DLD1 (cell line): Measurements from ENCODE around the gene UPK1A.
"Not testable (repeated sequence)": the region's sequence is repeated elsewhere in the genome, so short reads cannot be mapped to it uniquely, and the experiment has no call there.

Experiments
- in situ Hi-C: cut with HindIII; loops from 2 replicates; pipeline ENCODE4 v1.10.0; 2017; ENCODE audit warnings: low sequenced_read_pairs

The UPK1A gene

DNA sequence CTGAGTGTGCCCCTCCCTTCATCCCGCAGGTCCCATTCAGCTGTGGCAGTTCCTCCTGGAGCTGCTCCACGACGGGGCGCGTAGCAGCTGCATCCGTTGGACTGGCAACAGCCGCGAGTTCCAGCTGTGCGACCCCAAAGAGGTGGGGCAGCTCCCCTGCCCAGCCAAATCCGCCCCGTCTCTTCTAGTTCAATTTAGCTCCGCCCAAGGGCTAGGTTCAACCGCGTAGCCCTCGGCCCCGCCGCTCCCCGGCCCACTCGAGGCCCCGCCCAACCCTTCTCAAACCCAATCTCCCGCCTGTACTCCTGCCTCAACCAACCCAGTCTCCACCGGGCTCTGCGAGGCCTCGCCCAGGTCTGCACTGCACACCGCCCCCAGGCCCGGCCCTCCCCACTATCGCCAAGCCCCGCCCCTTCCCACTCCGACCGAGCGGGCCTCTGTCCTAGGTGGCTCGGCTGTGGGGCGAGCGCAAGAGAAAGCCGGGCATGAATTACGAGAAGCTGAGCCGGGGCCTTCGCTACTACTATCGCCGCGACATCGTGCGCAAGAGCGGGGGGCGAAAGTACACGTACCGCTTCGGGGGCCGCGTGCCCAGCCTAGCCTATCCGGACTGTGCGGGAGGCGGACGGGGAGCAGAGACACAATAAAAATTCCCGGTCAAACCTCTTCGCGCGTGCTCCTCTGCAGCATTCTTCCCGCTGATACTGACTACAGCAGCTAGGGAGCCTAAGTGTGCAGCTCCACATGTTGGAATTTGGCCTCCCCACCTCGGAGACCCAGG, 21.9 kb upstream of the UPK1A start:
- in situ Hi-C loops = no loop called here

DNA sequence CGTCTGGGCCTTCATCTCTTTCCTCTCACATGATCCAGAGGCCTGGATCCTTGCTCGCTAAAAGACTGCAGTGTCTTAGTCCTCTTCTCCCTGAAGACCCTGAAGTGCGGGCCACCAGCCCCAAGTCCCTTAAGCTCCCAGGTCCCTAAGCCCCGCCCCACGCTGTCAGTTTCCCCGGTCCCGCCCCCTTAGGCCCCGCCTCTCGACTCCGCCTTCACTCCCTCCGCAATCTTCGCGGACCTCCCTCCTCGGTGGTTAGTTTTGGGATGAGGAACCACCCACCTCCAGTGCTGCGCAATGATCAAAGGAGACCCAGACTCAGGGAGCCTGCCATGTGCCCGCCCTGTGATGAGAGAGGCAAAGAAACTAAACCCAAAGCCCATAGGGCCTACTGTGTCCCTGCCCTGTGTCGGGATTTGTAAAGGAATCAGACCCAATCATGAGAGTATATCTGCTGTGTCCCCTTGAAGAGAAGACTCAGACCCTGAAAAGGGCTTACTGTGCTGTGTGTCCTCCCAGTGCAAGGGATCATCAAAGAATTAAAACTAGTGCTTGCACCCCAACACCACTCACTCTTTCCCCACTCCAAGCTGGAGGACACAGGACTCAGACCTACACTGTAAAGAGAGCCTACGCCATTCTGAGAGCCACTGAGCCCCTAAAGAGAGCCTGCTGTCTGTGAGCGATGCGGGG, 21.2 kb upstream of the UPK1A start:
- in situ Hi-C loops = no loop called here

DNA sequence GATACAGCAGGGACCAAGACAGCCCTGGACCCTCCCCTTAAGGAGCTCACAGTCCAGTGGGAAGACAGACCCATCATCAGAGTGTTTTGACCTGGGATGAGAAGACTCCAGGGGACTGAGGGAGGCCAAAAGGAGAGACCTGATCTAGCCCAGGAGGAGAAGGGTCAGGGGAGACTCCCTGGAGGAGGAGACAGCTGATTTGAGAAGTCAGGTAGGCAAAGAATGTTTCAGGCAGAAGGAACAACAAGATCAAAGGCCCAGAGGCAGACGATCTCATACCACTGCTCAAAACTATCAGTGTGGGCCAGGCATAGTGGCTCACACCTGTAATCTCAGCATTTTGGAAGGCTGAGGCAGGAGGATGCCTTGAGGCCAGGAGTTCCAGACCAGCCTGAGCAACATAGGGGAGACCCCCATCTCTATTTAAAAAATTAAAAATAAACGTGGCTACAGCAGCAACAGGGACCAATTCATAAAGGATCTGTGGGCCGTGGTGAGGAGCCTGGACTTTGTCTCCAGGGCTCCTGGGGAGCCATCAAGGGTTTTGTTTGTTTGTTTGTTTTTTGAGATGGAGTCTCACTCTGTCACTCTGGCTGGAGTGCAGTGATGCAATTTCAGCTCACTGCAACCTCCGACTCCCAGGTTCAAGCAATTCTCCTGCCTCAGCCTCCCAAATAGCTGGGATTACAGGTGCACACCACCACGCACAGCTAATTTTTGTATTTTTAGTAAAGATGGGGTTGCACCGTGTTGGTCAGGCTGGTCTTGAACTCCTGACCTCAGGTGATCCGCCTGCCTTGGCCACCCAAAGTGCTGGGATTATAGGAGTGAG, 20.4 kb upstream of the UPK1A start:
- in situ Hi-C loops = no loop called here

DNA sequence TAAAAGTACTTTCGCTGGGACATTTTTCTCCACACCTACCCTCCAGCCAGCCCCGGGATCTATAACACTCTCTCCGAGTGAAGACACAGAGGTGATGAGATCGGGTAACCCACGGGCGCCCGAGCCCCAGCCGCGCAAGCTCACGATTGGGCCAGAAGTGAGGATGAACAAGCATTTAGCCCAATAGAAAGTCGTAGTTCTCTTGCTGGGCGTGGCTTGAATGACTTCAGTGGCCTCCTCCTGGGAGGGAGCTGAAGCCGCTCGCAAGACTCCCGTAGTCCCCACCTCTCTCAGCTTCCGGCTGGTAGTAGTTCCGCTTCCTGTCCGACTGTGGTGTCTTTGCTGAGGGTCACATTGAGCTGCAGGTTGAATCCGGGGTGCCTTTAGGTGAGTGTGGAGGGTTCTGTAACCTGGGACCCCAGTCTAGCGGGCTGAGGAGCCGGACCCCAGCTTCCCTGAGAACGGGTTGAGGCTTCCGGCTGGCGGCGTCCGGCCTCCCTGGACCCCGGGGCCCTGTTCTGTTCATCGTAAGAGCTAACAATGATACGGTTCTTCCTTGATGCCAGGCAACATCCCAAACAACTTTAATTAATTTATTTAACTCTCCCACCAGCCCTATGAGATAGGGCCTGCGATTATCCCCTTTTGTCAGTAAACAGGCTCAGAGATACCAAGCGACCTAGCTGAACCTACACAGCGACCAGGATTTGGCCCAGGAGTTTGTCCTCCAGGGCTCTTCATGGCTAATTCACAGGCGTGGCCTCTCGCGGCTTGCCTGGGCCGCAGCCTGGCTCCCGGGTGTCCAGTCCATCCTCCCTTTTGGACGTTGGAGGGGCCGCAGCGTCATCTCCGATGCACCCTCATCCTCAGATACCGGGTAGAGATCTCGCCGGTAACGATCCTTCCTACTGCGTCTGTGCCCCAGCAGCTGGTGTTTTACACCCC, 18.0 kb upstream of the UPK1A start, which contains the start of gene COX6B1:
Gene COX6B1, plus strand, starts transcription at position 307 of the 945 bp plus-strand sequence. CDS start 2,921 bp downstream, outside the sequence.
- in situ Hi-C loops = no loop called here

DNA sequence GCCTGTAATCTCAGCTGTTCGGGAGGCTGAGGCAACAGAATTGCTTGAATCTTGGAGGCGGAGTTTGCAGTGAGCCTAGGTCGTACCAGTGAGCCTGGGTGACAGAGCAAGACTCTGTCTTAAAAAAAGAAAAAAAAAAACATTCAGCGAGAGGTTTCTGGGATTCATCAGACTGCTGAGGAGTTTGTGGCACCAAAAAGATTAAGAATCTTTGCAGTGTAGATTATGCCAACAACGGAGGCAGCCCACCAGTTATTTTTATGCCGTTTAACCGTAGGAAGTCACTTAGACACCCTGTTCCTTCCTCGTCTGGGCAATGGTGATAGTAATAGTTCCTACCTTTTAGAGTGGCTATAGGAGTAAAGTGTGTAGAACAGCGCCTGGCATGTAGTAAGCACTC, 15.7 kb upstream of the UPK1A start:
- in situ Hi-C loops = no loop called here

DNA sequence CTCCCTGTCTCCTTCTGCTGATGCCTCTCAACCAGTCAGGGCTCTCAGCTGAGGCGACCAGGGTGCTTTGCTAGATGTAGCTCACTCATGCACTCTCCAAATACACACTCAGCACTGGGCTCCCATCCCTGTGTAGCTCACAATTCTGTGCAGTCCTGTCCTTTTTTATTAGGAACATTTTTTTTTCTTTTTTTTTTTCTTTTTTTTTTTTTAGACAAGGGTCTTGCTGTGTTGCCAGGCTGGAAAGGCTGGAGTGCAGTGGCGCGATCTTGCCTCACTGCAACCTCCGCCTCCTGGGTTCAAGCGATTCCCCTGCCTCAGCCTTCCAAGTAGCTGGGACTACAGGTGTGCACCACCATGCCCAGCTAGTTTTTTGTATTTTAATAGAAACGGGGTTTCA, 11.5 kb upstream of the UPK1A start:
- in situ Hi-C loops = not testable (repeated sequence)

DNA sequence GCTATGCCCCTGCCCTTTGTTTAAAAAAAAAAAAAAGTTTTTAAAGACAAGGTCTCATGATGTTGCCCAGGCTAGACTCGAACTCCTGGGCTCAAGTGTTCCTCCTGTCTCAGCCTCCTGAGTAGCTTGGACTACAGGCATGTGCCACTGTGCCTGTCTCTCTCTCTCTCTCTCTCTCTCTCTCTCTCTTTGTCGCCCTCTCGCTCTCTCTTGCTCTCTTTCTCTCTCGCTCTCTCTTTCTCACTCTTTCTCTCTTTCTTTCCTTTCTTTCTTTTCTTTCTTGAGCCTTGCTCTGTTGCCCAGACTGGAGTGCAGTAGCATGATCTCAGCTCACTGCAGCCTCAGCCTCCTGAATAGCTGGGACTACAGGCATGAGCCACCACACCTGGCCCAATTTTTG, 10.7 kb upstream of the UPK1A start:
- in situ Hi-C loops = no loop called here

DNA sequence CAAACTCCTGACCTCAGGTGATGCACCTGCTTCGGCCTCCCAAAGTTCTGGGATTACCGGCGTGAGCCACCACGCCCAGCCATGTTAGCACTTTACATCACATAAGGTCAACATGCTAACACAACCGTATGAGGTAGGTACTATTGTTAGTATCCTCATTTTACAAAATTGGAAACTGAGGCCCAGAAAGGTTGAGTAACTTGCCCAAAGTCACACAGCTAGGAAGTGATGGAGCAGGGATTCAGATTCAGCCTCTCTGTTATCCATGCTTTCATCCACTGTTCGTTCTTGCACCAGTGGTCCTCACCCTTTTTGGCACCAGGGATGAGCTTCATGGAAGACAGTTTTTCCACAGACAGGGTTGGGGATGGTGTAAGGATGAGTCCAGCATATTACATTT, 9.6 kb upstream of the UPK1A start:
- in situ Hi-C loops = no loop called here

DNA sequence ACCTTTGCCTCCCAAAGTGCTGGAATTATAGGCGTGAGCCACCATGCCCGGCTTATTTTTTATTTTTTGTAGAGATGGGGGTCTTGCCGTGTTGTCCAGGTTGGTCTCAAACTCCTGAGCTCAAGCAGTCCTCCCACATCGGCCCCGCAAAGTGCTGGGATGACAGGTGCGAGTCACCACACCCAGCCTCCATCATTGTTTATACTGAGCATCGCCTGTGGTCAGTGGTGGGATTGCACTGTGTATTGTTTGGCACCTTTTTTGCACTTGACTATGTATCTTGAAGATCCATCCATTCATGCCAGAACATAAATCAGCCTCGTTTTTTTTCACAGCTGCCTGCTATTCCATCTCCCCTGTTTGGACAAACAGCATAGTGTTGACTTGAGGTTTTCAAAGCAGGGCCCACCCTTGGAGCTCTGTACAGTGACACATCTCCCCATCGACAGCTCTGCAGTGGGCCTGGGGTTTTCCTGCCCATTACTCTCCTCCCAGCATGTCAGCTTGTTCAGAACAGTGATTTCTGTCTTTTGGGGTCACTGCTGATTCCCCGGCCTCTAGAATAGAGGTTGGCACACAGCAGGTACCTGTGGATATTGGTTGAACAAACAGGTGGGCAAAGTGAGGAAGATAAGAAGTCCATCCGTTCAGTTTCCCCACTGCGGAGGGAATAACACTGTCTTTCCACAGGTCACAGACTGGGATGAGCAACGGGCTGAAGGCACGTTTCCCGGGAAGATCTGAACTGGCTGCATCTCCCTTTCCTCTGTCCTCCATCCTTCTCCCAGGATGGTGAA, 8.2 kb upstream of the UPK1A start:
- in situ Hi-C loops = no loop called here

DNA sequence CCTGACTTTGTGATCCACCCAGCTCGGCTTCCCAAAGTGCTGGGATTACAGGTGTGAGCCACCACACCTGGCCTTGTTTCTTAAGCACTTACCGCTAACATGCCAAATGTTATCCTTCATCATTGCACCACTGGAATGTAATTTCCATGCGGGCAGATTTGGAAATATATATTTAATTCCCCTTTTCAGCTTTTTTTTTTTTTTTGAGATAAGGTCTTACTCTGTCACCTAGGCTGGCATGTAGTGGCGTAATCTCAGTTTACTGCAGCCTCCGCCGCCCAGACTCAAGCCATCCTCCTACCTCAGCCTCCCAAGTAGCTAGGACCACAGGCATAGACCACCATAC, 4.3 kb upstream of the UPK1A start:
- in situ Hi-C loops = no loop called here

DNA sequence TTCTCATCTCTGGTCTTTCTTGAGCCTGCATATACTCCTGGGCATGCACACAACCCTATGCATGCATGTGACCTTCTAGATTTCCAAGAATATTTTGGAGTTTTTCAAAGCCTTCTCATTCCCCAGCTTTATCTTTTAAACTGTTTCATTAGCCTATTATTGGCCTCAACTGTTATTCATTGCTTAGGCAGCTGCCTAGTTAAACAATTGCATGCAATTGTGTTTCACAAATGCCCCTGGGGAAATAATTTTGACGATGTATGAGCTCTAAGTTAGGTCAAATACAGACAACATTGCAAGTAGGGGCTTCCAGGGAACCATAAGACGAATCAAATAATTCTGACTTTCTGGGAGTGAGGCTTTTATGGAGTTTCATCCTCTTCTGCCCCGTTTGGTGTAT, 2.3 kb upstream of the UPK1A start:
- in situ Hi-C loops = no loop called here

DNA sequence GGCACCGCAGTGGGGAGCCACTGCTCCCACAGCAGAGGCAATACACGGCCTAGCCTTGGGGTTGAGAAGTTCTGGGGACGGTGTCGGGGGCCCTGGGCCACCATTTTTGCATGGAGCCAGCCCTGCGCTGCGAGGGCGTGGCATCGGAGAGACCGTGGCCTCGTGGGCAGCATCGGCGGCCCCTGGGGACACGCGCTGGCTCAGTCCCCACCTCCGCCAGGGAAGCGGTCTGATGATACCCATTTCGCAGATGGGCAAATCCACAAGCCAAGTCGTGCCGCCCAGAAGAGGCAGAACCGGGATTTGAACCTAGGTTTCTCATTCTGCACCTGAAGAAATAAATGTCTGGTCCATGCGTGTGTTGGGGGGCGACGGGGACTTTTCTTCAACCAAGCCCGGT, 1.2 kb upstream of the UPK1A start:
- in situ Hi-C loops = no loop called here

DNA sequence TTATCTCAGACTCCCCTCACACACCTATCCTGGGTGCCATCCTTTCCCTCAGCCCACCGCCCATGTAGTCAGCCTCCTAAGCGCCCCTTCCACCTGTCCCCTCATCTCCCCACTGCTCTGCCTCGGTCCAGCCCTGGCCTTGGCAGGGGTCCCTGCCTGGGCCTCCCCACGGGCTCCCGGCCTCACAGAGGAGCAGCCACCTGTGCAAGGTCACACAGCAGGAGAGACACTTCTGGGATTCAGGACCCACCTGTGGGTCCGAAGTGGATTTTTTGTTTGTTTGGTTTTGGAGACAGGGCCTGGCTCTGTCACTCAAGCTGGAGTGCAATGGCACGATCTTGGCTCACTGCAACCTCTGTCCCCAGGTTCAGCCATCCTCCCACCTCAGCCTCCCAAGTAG, 713 bp upstream of the UPK1A start:
- in situ Hi-C loops = no loop called here

DNA sequence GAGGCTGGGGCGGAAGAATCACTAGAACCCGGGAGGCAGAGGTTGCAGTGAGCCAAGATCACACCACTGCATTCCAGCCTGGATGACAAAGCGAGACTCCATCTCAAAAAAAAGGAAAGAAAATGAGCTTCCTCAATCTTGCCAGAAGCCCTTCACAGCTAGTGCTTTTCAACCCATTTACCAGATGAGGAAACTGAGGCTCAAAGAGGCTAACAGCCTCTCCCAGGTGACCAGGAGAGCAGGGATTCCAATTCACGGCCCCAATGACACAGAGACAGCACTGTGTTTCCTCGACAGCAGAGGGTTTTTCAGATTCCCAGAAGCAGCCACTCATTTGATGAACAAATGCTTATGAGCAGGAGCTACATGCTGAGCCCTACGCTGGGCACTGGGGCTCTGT, 3.2 kb downstream of the UPK1A start:
- in situ Hi-C loops = no loop called here

DNA sequence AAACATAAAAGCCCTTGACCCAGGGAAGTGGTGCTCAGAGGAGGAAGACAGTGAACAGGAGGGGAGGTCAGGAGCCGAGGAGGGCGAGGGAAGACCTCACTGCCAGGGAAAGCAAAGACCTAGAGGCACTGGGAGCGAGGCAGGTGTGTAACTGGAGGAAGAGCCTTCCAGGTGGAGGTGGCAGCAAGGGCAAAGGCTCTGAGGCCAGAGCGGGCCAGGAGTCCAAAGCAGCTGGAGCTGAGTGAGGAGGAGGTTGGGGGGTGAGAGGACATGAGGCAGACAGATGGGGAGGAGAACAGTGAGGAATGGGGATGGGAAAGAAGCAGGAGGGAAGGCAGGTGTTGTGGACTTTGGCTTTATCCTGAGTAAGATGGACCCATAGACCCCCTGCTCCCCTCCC, 3.7 kb downstream of the UPK1A start:
- in situ Hi-C loops = no loop called here

DNA sequence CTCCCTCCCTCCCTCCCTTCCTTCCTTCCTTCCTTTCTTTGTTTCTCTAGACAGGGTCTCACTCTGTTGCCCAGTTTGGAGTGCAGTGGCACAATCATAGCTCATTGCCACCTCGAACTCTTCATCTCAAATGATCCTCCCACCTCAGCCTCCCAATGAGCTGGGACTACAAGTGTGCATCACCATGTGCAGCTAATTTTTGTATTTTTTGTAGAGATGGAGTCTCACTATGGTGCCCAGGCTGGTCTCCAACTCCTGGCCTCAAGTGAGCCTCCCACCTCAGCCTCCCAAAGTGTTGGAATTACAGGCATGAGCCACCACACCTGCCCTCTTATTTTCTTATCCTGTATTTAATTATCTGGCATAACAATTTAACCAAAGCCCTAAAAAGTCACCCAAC, 4.4 kb downstream of the UPK1A start:
- in situ Hi-C loops = no loop called here

DNA sequence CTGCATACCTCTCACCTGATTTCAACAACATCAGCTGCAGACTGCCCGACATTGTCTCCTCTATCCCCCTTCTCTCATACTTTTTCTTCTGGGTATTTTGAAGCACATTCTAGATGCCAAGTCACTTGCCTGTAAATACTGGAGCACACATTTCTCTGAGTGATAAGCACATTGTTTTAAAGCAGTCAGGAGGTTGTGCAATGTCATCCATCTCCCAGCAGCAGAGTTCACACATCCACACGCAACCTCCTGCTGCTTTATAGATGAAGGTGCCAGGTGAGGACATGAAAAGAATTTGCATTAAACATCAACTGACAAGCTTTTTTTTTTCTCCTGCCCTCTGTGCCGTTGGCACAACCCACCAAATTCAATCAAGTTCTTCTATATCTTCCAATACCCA, 5.5 kb downstream of the UPK1A start:
- in situ Hi-C loops = no loop called here

DNA sequence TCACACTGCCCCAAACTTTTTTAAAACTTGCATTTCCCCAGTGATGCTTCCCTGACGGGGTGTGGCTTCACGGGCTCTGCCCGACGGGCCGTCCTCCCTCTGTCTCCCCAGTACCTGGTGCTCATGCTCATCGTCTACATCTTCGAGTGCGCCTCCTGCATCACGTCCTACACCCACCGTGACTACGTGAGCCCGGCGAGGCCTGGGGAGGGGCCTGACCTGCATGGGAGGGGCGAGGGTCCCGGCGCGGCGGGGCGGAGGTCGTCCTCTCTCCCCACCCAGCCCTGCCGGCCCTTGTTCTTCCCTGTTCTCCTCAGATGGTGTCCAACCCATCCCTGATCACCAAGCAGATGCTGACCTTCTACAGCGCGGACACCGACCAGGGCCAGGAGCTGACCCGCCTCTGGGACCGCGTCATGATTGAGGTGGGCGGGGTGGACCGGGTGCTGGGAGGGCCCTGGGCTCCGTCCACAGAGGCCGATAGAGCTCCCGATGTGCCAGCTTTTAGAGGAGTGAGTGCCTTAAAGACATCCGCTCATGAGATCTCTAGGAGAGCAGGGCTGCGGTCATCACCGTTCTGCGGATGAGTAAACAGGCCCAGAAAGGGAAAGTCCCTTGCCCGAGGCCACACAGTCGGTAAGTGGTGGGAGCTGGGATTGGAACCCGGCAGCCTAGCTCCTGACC, 6.9 kb downstream of the UPK1A start:
- in situ Hi-C loops = no loop called here

DNA sequence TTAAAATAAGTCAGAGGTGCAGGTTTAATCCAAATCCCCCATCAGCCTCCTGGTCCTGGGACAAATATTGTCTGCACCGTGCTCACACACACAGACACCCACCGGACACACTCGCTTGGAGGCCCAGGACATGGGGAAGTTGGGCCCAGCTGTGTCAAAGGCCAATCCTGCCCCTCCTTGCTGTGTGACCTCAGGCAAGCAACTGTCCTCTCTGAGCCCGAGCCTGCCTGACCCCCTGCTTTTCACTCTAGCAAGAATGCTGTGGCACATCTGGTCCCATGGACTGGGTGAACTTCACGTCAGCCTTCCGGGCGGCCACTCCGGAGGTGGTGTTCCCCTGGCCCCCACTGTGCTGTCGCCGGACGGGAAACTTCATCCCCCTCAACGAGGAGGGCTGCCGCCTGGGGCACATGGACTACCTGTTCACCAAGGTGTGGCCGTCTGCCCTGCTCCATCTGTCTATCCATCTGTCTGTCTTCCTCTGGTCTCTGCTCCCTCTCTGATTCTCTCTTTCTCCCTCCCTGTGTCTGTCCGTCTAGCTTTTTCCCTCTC, 9.3 kb downstream of the UPK1A start:
- in situ Hi-C loops = no loop called here
